GM19455 (cell line): ENCODE measurements around the gene FAP.

ENCODE experiments used
- ATAC-seq: cut with Tn5 transposase; IDR thresholded peaks from one replicate; pipeline ENCODE4 v1.9.1; 2021; ENCODE audit not compliant: unreplicated experiment

Gene FAP

DNA sequence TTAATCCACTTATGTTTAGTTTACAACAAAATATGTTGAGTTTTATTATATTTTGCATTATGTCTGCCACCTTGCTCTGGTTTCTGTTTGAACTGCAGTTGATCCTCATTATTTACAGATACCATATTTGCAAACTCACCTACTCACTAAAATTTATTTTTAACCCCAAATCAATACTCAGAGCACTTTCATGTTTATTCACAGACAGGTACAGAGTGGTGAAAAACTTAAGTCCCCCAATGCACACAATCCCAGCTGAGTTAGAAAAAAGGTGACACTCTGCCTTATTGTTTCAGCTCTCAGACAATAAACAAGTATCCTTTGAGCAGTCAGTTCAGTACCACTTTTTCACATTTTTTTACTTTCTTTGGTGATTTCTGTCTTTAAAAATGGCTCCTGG, 104.9 kb downstream of the FAP start:
- ATAC-seq: no peak

DNA sequence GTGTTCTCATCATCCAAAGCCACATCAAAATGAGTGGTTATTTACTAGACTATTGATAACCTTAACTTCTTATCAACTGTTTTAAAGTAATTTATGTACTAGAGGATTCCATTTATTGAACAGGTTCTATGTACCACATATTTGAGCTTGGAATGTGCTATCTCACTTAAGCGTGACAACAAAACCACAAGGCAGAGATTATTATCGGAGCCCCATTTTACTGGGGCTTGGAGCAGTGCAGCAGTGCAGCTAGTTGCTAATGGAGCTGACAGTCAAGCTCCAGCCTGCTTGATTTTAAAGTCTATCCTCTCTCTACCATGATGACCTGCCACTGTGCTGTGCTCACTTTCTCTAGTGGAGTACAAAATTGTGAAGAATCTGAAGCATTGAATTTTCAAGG, 115.8 kb downstream of the FAP start:
- no peak for ATAC-seq

DNA sequence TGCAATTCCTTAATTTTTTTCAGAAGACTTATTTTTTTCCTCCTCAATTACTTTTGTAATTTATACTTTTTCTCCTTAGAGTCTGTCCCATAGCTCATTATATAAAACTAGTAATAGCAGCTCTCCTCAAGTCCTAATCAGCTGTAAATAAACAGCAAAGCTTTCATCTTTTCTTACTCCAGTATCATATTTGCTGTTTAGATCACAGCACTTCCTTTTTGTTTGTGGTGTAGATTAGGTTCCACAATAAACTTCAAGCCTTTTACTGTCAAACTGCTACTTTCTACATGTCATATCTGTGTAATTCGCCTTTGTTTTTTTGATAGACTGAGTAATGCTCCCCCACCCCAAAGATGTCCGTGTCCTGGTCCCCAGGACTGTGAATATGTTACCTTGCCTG, 116.7 kb downstream of the FAP start:
- ATAC-seq: no peak

DNA sequence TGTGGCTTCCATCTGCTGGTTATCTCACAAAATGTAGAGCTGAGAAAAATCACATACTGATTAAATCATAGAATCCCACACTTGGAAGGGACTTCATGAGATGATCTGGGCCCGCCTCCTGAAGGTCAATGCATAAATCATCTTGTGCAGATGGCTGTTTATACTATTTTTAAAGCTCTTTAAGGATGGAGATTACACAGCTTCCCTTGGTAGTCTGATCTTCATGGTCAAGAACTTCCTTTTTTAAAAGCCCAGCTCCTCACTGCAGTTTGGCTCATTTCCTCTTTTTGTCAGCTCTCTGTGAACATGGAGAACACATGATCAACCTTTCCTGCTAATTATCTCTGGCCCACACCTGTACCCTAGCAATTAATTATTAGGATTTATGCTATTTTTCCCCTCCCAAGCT, 117.1 kb downstream of the FAP start:
- ATAC-seq: peak; percentile 83

DNA sequence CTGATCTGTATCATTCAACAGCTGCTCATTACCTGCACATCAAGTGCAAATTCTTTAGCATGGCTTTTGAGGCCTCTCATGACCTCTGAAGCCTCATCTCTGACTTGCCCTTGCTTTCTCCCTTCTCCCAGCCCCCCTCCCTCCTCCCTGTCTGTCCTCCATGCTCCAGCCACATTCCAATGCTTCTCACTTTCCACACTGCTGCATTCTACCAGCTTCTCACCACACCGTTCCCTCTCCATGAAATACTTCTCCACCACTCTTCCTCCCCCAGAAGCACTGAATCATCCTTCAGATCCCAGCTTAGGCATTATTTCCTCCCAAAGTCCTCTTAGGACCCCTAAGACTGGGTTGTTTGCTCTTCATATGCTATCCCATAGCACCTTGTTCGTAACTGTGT, 118.1 kb downstream of the FAP start:
- ATAC-seq: no peak

DNA sequence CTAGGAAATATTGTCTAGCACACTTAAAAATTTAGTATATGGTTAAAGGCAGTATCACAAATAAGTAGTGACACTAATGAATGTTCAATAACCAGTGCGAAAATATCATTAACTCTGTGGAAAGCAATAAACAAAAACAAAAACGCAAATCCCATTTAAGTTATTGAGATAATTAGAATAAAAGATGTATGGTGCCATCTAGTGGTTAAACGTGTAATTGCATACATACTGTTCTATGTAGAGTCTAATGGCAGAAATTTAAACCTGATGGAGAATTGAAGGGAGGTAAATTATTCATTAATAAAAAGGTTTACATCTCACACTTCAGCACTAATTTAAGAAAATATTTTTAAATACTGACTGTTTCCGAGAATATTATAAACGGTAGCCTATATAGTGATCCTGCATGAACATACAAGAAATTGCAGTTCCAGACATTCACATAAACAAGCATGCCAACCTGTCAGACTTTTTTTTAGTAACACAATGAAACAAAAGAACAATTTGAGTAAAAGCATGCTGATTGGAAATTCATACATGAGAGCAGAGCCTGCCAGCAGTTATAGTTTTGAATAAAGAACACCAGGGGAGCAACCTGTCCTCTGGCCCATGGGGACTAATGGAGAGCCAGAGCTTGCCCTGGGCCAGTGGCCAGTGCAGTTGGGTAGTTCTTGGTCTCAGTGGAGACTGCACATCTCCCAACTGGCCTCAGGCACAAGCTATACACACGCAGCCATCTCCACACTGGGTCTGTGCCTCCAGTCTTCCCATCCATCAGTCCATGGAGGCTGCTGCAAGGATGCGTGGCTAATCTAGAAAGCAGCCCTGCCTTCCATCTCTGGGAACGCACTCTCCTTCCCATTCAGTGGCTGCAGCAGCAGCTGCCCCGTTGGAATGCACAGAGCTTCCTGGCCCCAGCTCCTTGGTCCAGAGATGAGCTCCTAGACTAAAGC, 119.2 kb downstream of the FAP start:
- peak; percentile 58 for ATAC-seq
